PFSK-1 (cell line): Measurements from ENCODE around the gene SPNS2.

Source experiments
- FOXP2 ChIP-seq: optimal IDR thresholded peaks from 2 replicates; pipeline ENCODE3; 2011; ENCODE audit warnings: borderline replicate concordance, control low read depth, inconsistent platforms; ENCODE audit not compliant: insufficient read depth; ENCODE audit errors: extremely low read length, extremely low read depth
- POLR2AphosphoS5 ChIP-seq: IDR thresholded peaks from 2 replicates; pipeline ENCODE4 v1.6.1; 2012; ENCODE audit warnings: low read depth, mild to moderate bottlenecking, control low read depth, low read length, moderate library complexity
- REST ChIP-seq, 2 experiments: IDR thresholded peaks; 2 replicates each; pipeline versions ENCODE4 v1.6.1 to v1.8.0; 2011 to 2012; ENCODE audit warnings: low read depth in 2 of 2, low read length in 2 of 2, control low read depth in 1 of 2, inconsistent platforms in 1 of 2, mild to moderate bottlenecking in 1 of 2, moderate library complexity in 1 of 2; ENCODE audit not compliant: insufficient read depth in 1 of 2
- SIN3A ChIP-seq: IDR thresholded peaks from 2 replicates; pipeline ENCODE4 v1.6.1; 2012; ENCODE audit warnings: mild to moderate bottlenecking, low read length, moderate library complexity, borderline replicate concordance; ENCODE audit not compliant: insufficient read depth
- TAF1 ChIP-seq: IDR thresholded peaks from 2 replicates; pipeline ENCODE4 v1.6.1; 2012; ENCODE audit warnings: low read length, control low read depth, borderline replicate concordance; ENCODE audit not compliant: insufficient read depth

The SPNS2 gene

GRCh38 chr17:4483012-4483840 lies 15.5 kb upstream of the SPNS2 start:
- TF ChIP-seq REST (IDR thresholded peaks at IDR 0.05; ENCODE audit: insufficient read depth in 1 of 2, low read depth in 2 of 2, low read length in 2 of 2), result no peak
- no peak for TF ChIP-seq FOXP2
- no peak for TF ChIP-seq SIN3A
- no peak for TF ChIP-seq POLR2AphosphoS5
- TF ChIP-seq TAF1, result no peak

- TF ChIP-seq TAF1 (no peak), POLR2AphosphoS5 (no peak), FOXP2 (no peak), REST (IDR thresholded peaks at IDR 0.05; ENCODE audit: insufficient read depth in 1 of 2, low read depth in 2 of 2, low read length in 2 of 2) (no peak), SIN3A (no peak)
These were observed 12.7 kb upstream of the SPNS2 start for GRCh38 chr17:4485676-4486646.

DNA sequence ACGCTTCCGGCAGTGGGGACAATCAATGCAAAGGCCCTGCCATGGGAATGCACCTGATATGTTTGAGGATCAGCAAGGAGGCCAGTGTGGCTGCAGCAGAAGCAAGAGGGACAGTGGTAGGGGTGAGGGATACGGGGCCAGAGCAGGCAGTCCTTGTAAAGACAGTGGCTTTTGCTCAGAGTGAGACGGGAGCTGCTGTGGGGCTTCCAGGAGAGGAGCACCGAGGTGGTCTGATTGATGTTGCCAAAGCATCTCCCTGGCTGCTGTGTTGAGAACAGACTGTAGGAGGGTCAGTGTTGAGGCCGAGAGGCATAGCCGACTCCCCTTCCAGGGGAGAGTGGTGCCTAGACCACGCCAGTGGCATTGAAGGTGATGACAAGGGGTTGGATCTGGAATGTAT lies 11.4 kb upstream of the SPNS2 start:
- TF ChIP-seq FOXP2 (no peak), POLR2AphosphoS5 (no peak), TAF1 (no peak), REST (IDR thresholded peaks at IDR 0.05; ENCODE audit: insufficient read depth in 1 of 2, low read depth in 2 of 2, low read length in 2 of 2) (no peak), SIN3A (no peak)

DNA sequence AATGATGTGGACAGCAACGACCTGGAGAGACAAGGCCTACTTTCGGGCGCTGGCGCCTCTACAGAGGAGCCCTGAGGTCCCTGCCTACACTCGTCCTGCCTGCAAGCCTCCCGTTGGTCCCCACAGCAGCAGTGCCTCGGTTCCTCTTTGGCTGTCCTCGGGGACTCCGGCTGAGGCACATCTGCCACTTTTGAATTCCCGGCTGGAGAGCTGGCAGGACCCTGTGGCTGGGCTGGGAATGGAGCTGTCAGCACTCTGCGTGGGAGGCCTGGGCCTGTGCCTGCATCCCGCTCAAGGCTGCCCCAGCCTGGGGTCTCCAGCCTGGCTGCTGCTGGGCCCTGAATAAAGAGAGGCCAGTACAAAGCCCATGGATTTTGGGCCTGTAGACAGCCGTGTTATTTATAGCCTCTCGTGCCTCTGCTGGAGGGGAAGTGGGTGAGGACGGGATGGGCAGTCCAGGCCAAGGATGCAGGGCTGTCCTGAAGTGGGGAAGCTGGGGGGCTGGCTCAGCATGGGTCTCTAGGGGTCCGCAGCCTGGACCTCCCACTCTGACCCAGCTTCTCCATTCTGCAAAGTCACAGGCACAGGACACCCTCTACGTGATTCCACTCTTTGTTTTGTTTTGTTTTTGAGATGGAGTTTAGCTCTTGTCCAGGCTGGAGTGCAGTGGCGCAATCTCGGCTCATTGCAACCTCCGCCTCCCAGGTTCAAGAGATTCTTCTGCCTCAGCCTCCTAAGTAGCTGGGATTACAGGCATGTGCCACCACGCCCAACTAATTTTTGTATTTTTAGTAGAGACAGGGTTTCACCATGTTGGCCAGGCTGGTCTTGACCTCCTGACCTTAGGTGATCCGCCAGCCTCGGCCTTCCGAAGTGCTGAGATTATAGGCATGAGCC lies 10.6 kb upstream of the SPNS2 start:
- TF ChIP-seq FOXP2 (no peak), TAF1 (no peak), SIN3A (no peak), REST (IDR thresholded peaks at IDR 0.05; ENCODE audit: insufficient read depth in 1 of 2, low read depth in 2 of 2, low read length in 2 of 2) (no peak), POLR2AphosphoS5 (no peak)
